ENCODE results near the gene MFSD2B. TPM values are rescaled to one million over a fixed set of nuclear protein-coding genes. Genes with fewer than 3 reads are reported as not detected.

Gene MFSD2B
- total and polyA plus RNA-seq, 10 of the 15 experiments (the other 5 are each of a cell fraction or from before 2014, with no cell fraction given) = 0.07 to 0.51 (median 0.16) TPM; not detected in 4

DNA sequence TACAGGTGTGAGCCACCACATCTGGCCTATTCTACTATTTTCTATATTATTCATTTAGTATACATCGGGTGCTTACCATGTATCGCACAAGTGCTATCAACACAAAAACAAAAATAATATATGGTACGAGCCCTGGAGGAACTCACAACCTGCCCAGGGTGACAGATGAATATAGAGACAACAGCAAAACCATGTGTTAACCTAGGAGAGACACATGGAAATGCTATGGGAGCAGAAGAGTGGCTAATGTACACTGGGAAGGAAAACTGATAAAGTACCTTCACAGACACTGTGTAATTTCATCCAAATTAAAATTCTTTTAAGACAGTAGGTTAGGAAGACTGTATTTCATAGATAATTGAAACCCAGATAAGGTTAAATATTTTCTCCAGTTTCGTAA lies 62.4 kb downstream of the MFSD2B start:
- H2AFZ ChIP-seq (ENCODE audit: control insufficient read depth, low read depth, low read length) = no peak overlapping the region
- peaks cover 9% of the 10 kb centered on the region for H3K4me1 ChIP-seq (ENCODE audit: control insufficient read depth, insufficient read depth, low read length)
- intact Hi-C loops (cut with micrococcal nuclease; ENCODE audit: unreplicated experiment) (no loop called here), in situ Hi-C loops (cut with MboI) (no loop called here)
- peaks cover 0 to 7% of the 10 kb centered on the region in 2 experiments; a peak in 1 of 4 replicates for H3K36me3 ChIP-seq (ENCODE audit: control insufficient read depth in 2 of 2, insufficient read depth in 2 of 2, low read length in 1 of 2)
- H3K4me2 ChIP-seq (ENCODE audit: control insufficient read depth, insufficient read depth) = no peak overlapping the region
- no peaks in the 10 kb centered on the region; the same call in 2 of the 3 replicates for H3K9me3 ChIP-seq (replicated peaks; ENCODE audit: control insufficient read depth, insufficient read depth, low read length)
- 99% methylated on average over 4 of the region's 4 CpGs for WGBS (ENCODE audit: insufficient coverage, insufficient replicate concordance, low lambda C conversion rate, missing lambda C conversion rate)
- no TSS peak for BruUV-seq (replicated peaks)
- FAIRE-seq (no peak), DNase-seq (ENCODE audit: low read depth, low spot score) (no peak), ATAC-seq (no peak)
- peaks cover 27% of the 10 kb centered on the region for H3K79me2 ChIP-seq (ENCODE audit: control insufficient read depth, insufficient read depth, low read length)
- RAD21 ChIA-PET (ENCODE audit: unreplicated experiment) = interaction anchor here (1.6 kb wide), 1 partner anchor 25 kb away, joined by 6 read pairs; the partner anchor contains the start of gene WDCP
- H4K20me1 ChIP-seq (ENCODE audit: control insufficient read depth, insufficient read depth) = no peaks in the 10 kb centered on the region
- CTCF ChIA-PET = interaction anchor here (5.0 kb wide), 1 partner anchor 12 kb away, joined by 30 read pairs; the partner anchor contains the start of gene TP53I3
- H3K4me3 ChIP-seq = no peak overlapping the region
- POLR2A ChIA-PET = interaction anchor here (0.6 to 1.9 kb wide), 3 partner anchors 11 to 296 kb away, joined by 3 to 6 read pairs (median 4); partner anchors contain the start of gene WDCP
- TF ChIP-seq SIN3A (IDR thresholded peaks at IDR 0.05; ENCODE audit: low read depth, low read length) (no peak), PBX3 (IDR thresholded peaks at IDR 0.05; ENCODE audit: insufficient replicate concordance, low read depth, low read length) (no peak), MYB (IDR thresholded peaks at IDR 0.05; ENCODE audit: borderline replicate concordance, low read depth, low read length) (no peak), MTA3 (IDR thresholded peaks at IDR 0.05; ENCODE audit: borderline replicate concordance, low read length) (no peak), BMI1 (IDR thresholded peaks at IDR 0.05; ENCODE audit: borderline replicate concordance) (no peak), ZNF24 (IDR thresholded peaks at IDR 0.05) (no peak)
- TF ChIP-seq, protein P1, sequence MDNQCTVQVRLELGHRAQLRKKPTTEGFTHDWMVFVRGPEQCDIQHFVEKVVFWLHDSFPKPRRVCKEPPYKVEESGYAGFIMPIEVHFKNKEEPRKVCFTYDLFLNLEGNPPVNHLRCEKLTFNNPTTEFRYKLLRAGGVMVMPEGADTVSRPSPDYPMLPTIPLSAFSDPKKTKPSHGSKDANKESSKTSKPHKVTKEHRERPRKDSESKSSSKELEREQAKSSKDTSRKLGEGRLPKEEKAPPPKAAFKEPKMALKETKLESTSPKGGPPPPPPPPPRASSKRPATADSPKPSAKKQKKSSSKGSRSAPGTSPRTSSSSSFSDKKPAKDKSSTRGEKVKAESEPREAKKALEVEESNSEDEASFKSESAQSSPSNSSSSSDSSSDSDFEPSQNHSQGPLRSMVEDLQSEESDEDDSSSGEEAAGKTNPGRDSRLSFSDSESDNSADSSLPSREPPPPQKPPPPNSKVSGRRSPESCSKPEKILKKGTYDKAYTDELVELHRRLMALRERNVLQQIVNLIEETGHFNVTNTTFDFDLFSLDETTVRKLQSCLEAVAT (IDR thresholded peaks at IDR 0.05) = no peak
- TF ChIP-seq, protein P2, sequence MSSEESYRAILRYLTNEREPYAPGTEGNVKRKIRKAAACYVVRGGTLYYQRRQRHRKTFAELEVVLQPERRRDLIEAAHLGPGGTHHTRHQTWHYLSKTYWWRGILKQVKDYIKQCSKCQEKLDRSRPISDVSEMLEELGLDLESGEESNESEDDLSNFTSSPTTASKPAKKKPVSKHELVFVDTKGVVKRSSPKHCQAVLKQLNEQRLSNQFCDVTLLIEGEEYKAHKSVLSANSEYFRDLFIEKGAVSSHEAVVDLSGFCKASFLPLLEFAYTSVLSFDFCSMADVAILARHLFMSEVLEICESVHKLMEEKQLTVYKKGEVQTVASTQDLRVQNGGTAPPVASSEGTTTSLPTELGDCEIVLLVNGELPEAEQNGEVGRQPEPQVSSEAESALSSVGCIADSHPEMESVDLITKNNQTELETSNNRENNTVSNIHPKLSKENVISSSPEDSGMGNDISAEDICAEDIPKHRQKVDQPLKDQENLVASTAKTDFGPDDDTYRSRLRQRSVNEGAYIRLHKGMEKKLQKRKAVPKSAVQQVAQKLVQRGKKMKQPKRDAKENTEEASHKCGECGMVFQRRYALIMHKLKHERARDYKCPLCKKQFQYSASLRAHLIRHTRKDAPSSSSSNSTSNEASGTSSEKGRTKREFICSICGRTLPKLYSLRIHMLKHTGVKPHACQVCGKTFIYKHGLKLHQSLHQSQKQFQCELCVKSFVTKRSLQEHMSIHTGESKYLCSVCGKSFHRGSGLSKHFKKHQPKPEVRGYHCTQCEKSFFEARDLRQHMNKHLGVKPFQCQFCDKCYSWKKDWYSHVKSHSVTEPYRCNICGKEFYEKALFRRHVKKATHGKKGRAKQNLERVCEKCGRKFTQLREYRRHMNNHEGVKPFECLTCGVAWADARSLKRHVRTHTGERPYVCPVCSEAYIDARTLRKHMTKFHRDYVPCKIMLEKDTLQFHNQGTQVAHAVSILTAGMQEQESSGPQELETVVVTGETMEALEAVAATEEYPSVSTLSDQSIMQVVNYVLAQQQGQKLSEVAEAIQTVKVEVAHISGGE (CRISPR knock-in tag; IDR thresholded peaks at IDR 0.05) = no peak
- TF ChIP-seq, protein P3, sequence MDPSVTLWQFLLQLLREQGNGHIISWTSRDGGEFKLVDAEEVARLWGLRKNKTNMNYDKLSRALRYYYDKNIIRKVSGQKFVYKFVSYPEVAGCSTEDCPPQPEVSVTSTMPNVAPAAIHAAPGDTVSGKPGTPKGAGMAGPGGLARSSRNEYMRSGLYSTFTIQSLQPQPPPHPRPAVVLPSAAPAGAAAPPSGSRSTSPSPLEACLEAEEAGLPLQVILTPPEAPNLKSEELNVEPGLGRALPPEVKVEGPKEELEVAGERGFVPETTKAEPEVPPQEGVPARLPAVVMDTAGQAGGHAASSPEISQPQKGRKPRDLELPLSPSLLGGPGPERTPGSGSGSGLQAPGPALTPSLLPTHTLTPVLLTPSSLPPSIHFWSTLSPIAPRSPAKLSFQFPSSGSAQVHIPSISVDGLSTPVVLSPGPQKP (IDR thresholded peaks at IDR 0.05; ENCODE audit: low read depth, low read length) = no peak
- TF ChIP-seq, protein P4, sequence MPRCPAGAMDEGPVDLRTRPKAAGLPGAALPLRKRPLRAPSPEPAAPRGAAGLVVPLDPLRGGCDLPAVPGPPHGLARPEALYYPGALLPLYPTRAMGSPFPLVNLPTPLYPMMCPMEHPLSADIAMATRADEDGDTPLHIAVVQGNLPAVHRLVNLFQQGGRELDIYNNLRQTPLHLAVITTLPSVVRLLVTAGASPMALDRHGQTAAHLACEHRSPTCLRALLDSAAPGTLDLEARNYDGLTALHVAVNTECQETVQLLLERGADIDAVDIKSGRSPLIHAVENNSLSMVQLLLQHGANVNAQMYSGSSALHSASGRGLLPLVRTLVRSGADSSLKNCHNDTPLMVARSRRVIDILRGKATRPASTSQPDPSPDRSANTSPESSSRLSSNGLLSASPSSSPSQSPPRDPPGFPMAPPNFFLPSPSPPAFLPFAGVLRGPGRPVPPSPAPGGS (IDR thresholded peaks at IDR 0.05; ENCODE audit: borderline replicate concordance, insufficient read depth, low read depth, low read length, poor library complexity, severe bottlenecking) = no peak
- no peaks in the 10 kb centered on the region for H3K27me3 ChIP-seq (replicated peaks in 1 of 2; ENCODE audit: control insufficient read depth in 2 of 2, insufficient read depth in 2 of 2, low read length in 1 of 2)
- H3K27ac ChIP-seq (ENCODE audit: control insufficient read depth, insufficient read depth) = no peak overlapping the region
- SMC1A ChIA-PET (ENCODE audit: uncharacterized antibody, unreplicated experiment) = interaction anchor here (2.4 to 2.6 kb wide), 3 partner anchors 11 to 248 kb away, joined by 8 to 13 read pairs (median 9); partner anchors contain the start of gene ATAD2B
- H3K9ac ChIP-seq (ENCODE audit: control insufficient read depth, insufficient read depth, low read length) = no peak overlapping the region
